Islet precursor cell (in vitro differentiated cells): ENCODE data around the gene ZNF30.
"Not testable (repeated sequence)": the region's sequence is repeated elsewhere in the genome, so short reads cannot be mapped to it uniquely, and the experiment has no call there.

Source experiments
- DNase-seq: peaks from one replicate; pipeline ENCODE4 v3.0.0-alpha.2; 2018

ZNF30 gene

DNA sequence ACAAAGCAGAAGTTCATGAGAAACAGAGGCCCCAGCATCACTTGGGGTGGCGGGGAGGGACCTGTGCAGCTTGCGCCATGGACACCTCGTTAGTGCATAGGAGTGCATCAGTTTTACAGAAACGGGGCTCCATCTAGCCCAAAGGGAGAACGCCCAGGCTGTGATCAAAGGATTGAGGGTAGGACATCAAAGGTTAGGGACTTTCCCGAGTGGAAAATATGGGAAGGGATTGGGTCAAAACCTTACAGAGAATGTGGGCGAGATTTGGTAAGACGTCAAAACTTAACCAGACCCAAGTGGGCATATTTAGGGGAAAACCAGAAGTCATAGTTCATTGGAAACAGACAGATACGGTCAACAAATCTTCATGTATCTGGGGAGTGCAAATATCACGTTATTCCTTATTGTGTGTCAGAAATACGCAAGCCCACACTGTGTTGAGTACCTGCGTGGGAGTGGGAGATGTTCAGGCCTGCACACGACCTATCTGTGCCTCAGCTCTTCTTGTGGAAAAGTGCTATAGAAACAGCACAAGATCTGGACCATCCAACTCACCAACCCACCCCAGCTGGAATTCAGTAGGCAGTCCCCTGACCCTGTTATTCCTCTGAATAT lies 64.0 kb downstream of the ZNF30 start:
- no peak for DNase-seq

DNA sequence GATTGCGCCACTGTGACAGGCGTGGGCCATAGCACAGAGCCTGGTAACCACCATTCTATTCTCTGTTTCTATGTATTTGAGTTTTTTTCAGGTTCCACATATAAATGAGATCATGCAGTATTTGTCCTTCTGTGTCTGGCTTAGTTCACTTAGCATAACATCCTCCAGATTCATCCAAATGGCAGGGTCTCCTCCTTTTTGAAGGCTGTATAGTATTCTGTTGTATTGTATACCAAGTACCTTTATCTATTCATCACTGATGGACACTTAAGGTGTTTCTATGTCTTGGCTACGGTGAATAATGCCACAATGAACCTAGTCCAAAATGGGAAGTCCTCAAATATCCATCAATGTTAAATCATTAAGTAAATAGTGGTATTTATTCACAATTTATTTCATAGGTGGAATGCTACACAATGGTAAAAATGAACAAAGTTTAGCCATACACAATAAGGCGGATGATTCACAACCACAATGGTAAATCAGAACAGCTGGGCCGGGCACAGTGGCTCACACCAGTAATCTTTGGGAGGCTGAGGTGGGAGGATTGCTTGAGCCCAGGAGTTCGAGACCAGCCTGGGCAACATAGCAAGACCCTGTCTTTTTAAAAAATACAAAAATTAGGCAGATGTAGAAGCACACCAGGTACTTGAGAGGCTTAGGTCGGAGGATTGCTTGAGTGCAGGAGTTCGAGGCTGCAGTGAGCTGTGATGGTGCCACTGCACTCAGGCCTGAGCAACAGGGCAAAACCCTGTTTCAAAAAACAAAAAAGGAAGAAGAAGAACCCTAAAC lies 65.0 kb downstream of the ZNF30 start:
- no peak for DNase-seq

DNA sequence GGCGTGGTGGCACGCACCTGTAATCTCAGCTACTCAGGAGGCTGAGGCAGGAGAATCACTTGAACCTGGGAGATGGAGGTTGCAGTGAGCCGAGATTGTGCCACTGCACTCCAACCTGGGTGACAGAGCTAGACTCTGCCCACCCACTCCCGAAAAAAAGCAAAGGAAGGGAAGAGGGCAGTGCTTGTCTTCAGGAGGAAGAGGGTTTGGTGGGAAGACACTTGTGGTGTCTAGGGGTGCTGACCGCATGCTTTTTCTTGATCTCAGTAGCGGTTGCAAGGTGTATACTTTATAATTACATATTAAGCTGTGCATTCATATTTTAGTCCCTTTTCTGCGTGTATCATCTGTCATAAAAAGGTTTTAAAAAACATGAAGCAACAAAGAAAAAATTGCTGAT lies 65.9 kb downstream of the ZNF30 start:
- not testable (repeated sequence) for DNase-seq

DNA sequence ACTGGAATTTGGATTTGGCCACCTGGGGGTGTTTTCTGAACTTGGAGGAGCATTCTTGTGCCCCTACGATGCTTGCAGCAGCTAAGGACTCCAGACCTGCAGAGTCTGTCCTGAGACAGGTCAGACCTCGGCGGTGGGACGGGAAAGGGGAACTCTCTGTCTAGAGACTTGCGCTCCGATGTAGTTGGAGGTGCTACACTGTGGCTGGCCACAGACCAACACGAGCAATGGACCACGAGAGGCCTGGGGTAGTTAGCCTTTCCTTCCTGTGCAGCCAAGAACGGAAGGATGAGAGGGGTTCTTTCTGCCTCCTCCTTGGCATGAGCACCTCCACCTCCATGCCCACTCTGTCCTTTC lies 67.6 kb downstream of the ZNF30 start:
- no peak for DNase-seq
